Measurements from ENCODE around the gene IFT172. TPM values are rescaled to one million over a fixed set of nuclear protein-coding genes. Genes with fewer than 3 reads are reported as not detected.
A peak's percentile ranks its signal among the peaks of the same experiment; 100 is the strongest.

IFT172 gene
- total and polyA plus RNA-seq, 2 donors (not counting 3 experiments of a cell fraction or from before 2014, with no cell fraction given), result 29.4 to 34.1 TPM

DNA sequence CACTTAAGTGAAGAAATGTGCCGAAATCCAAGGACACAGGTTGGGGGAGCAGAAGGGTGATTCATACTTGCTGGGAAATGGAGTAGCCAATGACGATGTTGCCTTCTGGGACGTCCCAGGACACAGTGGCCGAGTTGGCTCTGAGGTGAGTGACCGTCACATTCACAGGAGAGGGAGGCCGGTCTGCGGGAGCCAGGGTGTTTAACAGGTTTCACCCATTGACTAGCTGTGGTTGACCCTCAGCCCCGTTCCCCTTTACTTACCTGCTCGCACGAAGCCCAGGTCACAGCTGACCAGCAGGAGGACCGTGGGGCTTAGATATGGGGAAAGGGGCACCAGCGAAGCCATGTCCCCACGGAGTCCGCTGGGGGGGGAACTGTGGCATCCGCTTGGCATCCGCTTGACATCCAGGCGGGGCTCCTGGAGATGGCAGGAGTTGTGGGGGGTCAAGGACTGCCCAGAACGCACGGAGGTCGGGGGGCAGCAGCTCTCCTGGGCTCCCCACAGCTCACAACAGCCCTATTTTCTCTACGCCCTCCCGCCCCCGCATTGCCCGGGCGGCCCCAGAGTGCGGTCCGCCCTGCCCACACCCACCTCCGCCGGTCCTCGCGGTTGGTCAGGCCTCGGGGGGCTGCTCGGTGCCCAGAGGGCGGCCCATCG lies 4.9 kb upstream of the IFT172 start:
- no TSS peak for BruUV-seq (replicated peaks)
- Histone ChIP-seq H3K27ac (ENCODE audit: insufficient read depth, low read depth, low read length) (peak overlapping the region; percentile 8), H3K9me3 (replicated peaks; ENCODE audit: control insufficient read depth, insufficient read depth, low read length) (no peaks in the 10 kb centered on the region), H3K9me1 (replicated peaks; ENCODE audit: control insufficient read depth, extremely low read depth, insufficient read depth, low read length) (no peaks in the 10 kb centered on the region), H3K4me1 (ENCODE audit: control insufficient read depth, extremely low read depth, insufficient read depth, low read length) (peaks cover 20% of the 10 kb centered on the region), H3K4me2 (ENCODE audit: insufficient read depth, low read length) (peak overlapping the region; percentile 94), H4K20me1 (replicated peaks; ENCODE audit: control insufficient read depth, extremely low read depth, insufficient read depth, low read length) (no peaks in the 10 kb centered on the region), H3K27me3 (ENCODE audit: control insufficient read depth in 2 of 2, insufficient read depth in 2 of 2, low read length in 2 of 2) (no peaks in the 10 kb centered on the region), H3K9ac (replicated peaks; ENCODE audit: extremely low read depth, insufficient read depth, low read length) (peak overlapping the region; percentile 71), H3K79me2 (ENCODE audit: control insufficient read depth, insufficient read depth, low read length) (no peaks in the 10 kb centered on the region), H3K4me3 (replicated peaks in 1 of 3; ENCODE audit: insufficient read depth in 1 of 3, low read depth in 1 of 3, low read length in 3 of 3) (peak overlapping the region; percentile 78 to 89 (median 85)), H3K36me3 (ENCODE audit: control insufficient read depth in 2 of 2, extremely low read depth in 1 of 2, insufficient read depth in 2 of 2, low read length in 2 of 2) (peaks cover 0 to 4% of the 10 kb centered on the region in 2 experiments), H2AFZ (ENCODE audit: low read depth, low read length) (peak overlapping the region; percentile 99)
- DNase-seq (ENCODE audit: low read depth, low spot score) (peak; percentile 14), FAIRE-seq (peak; percentile 28)
- no peak for TF ChIP-seq EZH2 (IDR thresholded peaks at IDR 0.05; ENCODE audit: borderline replicate concordance, low read depth, low read length, severe bottlenecking)
- TF ChIP-seq, protein P1, sequence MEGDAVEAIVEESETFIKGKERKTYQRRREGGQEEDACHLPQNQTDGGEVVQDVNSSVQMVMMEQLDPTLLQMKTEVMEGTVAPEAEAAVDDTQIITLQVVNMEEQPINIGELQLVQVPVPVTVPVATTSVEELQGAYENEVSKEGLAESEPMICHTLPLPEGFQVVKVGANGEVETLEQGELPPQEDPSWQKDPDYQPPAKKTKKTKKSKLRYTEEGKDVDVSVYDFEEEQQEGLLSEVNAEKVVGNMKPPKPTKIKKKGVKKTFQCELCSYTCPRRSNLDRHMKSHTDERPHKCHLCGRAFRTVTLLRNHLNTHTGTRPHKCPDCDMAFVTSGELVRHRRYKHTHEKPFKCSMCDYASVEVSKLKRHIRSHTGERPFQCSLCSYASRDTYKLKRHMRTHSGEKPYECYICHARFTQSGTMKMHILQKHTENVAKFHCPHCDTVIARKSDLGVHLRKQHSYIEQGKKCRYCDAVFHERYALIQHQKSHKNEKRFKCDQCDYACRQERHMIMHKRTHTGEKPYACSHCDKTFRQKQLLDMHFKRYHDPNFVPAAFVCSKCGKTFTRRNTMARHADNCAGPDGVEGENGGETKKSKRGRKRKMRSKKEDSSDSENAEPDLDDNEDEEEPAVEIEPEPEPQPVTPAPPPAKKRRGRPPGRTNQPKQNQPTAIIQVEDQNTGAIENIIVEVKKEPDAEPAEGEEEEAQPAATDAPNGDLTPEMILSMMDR (IDR thresholded peaks at IDR 0.05; ENCODE audit: extremely low read depth in 1 of 2, insufficient read depth in 1 of 2, low read depth in 1 of 2, low read length in 2 of 2), result peak in 1 of 2 donors; percentile 8
- dilution Hi-C loops (cut with MboI; ENCODE audit: extremely low pct_ligation_motif_present, low sequenced_read_pairs) (no loop called here), intact Hi-C loops (cut with micrococcal nuclease) (loop anchor here (1.0 to 2.0 kb wide), 2 partner anchors 72 to 89 kb away; partner anchors contain the start of gene ZNF512)
- ChIA-PET CTCF (interaction anchor here (1.6 to 3.6 kb wide), 3 partner anchors 14 to 189 kb away, joined by 4 to 11 read pairs (median 5); no protein-coding TSS in a partner anchor), POLR2A (no interaction called here)

- no peaks in the 10 kb centered on the region for H3K9me1 ChIP-seq (replicated peaks; ENCODE audit: control insufficient read depth, extremely low read depth, insufficient read depth, low read length)
- BruUV-seq (replicated peaks), result TSS peak; percentile 33
- CTCF ChIA-PET, result interaction anchor here (3.6 kb wide), 1 partner anchor 190 kb away, joined by 11 read pairs; no protein-coding TSS in a partner anchor
- FAIRE-seq (no peak), DNase-seq (ENCODE audit: low read depth, low spot score) (no peak)
- H3K27me3 ChIP-seq (ENCODE audit: control insufficient read depth in 2 of 2, insufficient read depth in 2 of 2, low read length in 2 of 2), result no peaks in the 10 kb centered on the region
- intact Hi-C loops (cut with micrococcal nuclease) (loop anchor here (1.0 to 2.0 kb wide), 2 partner anchors 73 to 89 kb away; partner anchors contain the start of gene ZNF512), dilution Hi-C loops (cut with MboI; ENCODE audit: extremely low pct_ligation_motif_present, low sequenced_read_pairs) (no loop called here)
- H3K9ac ChIP-seq (replicated peaks; ENCODE audit: extremely low read depth, insufficient read depth, low read length), result no peak overlapping the region
- H3K4me1 ChIP-seq (ENCODE audit: control insufficient read depth, extremely low read depth, insufficient read depth, low read length), result peaks cover 24% of the 10 kb centered on the region
- no peaks in the 10 kb centered on the region for H4K20me1 ChIP-seq (replicated peaks; ENCODE audit: control insufficient read depth, extremely low read depth, insufficient read depth, low read length)
- no peak overlapping the region for H3K27ac ChIP-seq (ENCODE audit: insufficient read depth, low read depth, low read length)
- TF ChIP-seq FOS (IDR thresholded peaks at IDR 0.05; ENCODE audit: borderline replicate concordance, insufficient read depth, low read length) (no peak), GATA2 (IDR thresholded peaks at IDR 0.05; ENCODE audit: insufficient read depth, insufficient read length, low read depth, low read length) (no peak), EZH2 (IDR thresholded peaks at IDR 0.05; ENCODE audit: borderline replicate concordance, low read depth, low read length, severe bottlenecking) (no peak), JUN (IDR thresholded peaks at IDR 0.05; ENCODE audit: borderline replicate concordance, insufficient read depth, insufficient read length, low read depth) (no peak), POLR2A (IDR thresholded peaks at IDR 0.05; ENCODE audit: low read depth, low read length) (no peak), MYC (IDR thresholded peaks at IDR 0.05; ENCODE audit: low read depth, low read length) (no peak), POLR2AphosphoS5 (IDR thresholded peaks at IDR 0.05; ENCODE audit: insufficient read depth, low read depth, low read length) (no peak)
- TF ChIP-seq, protein P2, sequence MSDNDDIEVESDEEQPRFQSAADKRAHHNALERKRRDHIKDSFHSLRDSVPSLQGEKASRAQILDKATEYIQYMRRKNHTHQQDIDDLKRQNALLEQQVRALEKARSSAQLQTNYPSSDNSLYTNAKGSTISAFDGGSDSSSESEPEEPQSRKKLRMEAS (IDR thresholded peaks at IDR 0.05; ENCODE audit: insufficient read depth, insufficient read length), result no peak
- TF ChIP-seq, protein P1 (IDR thresholded peaks at IDR 0.05; ENCODE audit: extremely low read depth in 1 of 2, insufficient read depth in 1 of 2, low read depth in 1 of 2, low read length in 2 of 2), result no peak
- no peak overlapping the region for H3K4me3 ChIP-seq (replicated peaks in 1 of 3; ENCODE audit: insufficient read depth in 1 of 3, low read depth in 1 of 3, low read length in 3 of 3)
- POLR2A ChIA-PET, result no interaction called here
- peaks cover 0 to 4% of the 10 kb centered on the region in 2 experiments for H3K36me3 ChIP-seq (ENCODE audit: control insufficient read depth in 2 of 2, extremely low read depth in 1 of 2, insufficient read depth in 2 of 2, low read length in 2 of 2)
- H3K9me3 ChIP-seq (replicated peaks; ENCODE audit: control insufficient read depth, insufficient read depth, low read length), result no peaks in the 10 kb centered on the region
- no peaks in the 10 kb centered on the region for H3K79me2 ChIP-seq (ENCODE audit: control insufficient read depth, insufficient read depth, low read length)
- no peak overlapping the region for H2AFZ ChIP-seq (ENCODE audit: low read depth, low read length)
- H3K4me2 ChIP-seq (ENCODE audit: insufficient read depth, low read length), result peak overlapping the region; percentile 94
Observed at GRCh38 chr2:27493948-27494283, 4.4 kb upstream of the IFT172 start.
